A549 (cell line): ENCODE measurements around the gene TULP3. TPM values are rescaled to one million over a fixed set of nuclear protein-coding genes. Genes with fewer than 3 reads are reported as not detected.

Source experiments
- ATAC-seq, 2 experiments: fragments of 200-7000 bp in 1 of 2; fragments of >200 bp in 1 of 2; cut with Nextera tagmentation in 1 of 2; cut with Tn5 transposase in 1 of 2; 3 replicates each; pipeline versions ENCODE4 v1.8.0 to v1.9.1; 2018 to 2020; ENCODE audit warnings: mild to moderate bottlenecking in 1 of 2, moderate library complexity in 1 of 2
- CTCF ChIA-PET: fragments of 300-600 bp; sonication (Branson Sonifier 250); formaldehyde crosslinking; extraction: SDS; loops from one replicate; lab custom pipeline; 2021; ENCODE audit warnings: antibody characterized with exemption, inconsistent platforms; lab: Yijun Ruan, JAX
- POLR2A ChIA-PET: fragments of 350-600 bp; formaldehyde crosslinking; extraction: SDS; loops from one replicate; lab custom pipeline; 2021; ENCODE audit warnings: antibody characterized with exemption, inconsistent platforms; lab: Yijun Ruan, JAX
- DNase-seq, 2 experiments: peaks; one replicate each; pipeline versions ENCODE4 v3.0.0 to v3.0.0-alpha.2; 2011 to 2016; ENCODE audit warnings: low read depth in 1 of 2, low spot score in 1 of 2
- FAIRE-seq: peaks from 2 replicates; lab custom pipeline; 2011; peaks lifted over from hg19 to GRCh38; lab: Jason Lieb, UNC
- H3K27ac ChIP-seq, 2 experiments: fragments of >200 bp; sonication (Bioruptor Twin); formaldehyde crosslinking; 3 replicates each; pipeline ENCODE4 v1.5.1; 2016 to 2017
- H3K4me1 ChIP-seq: fragments of >200 bp; sonication (Bioruptor Twin); formaldehyde crosslinking; 3 replicates; pipeline ENCODE4 v1.6.1; 2016
- H3K4me2 ChIP-seq: fragments of >200 bp; sonication (Bioruptor Twin); formaldehyde crosslinking; 3 replicates; pipeline ENCODE4 v1.6.1; 2016
- H3K4me3 ChIP-seq: fragments of >200 bp; sonication (Bioruptor Twin); formaldehyde crosslinking; 3 replicates; pipeline ENCODE4 v1.5.1; 2016
- H3K9me3 ChIP-seq: fragments of >200 bp; sonication (Bioruptor Twin); formaldehyde crosslinking; 3 replicates; pipeline ENCODE4 v1.6.1; 2016
- ATOH8 ChIP-seq: fragments of 250-450 bp; sonication (Bioruptor Pico); IDR thresholded peaks from 2 replicates; pipeline ENCODE4 v1.5.0; 2020; ENCODE audit warnings: low read depth, mild to moderate bottlenecking, moderate library complexity
- BHLHE40 ChIP-seq: IDR thresholded peaks from 2 replicates; pipeline ENCODE4 v1.6.1; 2012; ENCODE audit warnings: low read depth, low read length, inconsistent platforms
- CBX2 ChIP-seq: fragments of 200-600 bp; sonication (generic); IDR thresholded peaks from 2 replicates; pipeline ENCODE4 v1.6.1; 2016; ENCODE audit warnings: low read depth, mild to moderate bottlenecking, borderline replicate concordance
- EHF ChIP-seq: fragments of 250-450 bp; sonication (Bioruptor Pico); IDR thresholded peaks from 2 replicates; pipeline ENCODE4 v1.5.0; 2020; ENCODE audit warnings: mild to moderate bottlenecking
- ELK1 ChIP-seq: fragments of 150-350 bp; IDR thresholded peaks from 2 replicates; pipeline ENCODE4 v1.6.1; 2014; ENCODE audit warnings: low read depth, mild to moderate bottlenecking, low read length
- ESRRA ChIP-seq: fragments of 150-350 bp; IDR thresholded peaks from 2 replicates; pipeline ENCODE4 v1.6.1; 2014; ENCODE audit warnings: mild to moderate bottlenecking, low read length, borderline replicate concordance
- GATA3 ChIP-seq: IDR thresholded peaks from 2 replicates; pipeline ENCODE4 v1.6.1; 2012; ENCODE audit warnings: borderline replicate concordance
- HDAC2 ChIP-seq: fragments of 200-600 bp; sonication (generic); IDR thresholded peaks from 2 replicates; pipeline ENCODE4 v1.6.1; 2016
- HES2 ChIP-seq: fragments of >200 bp; sonication (Bioruptor Twin); formaldehyde crosslinking; IDR thresholded peaks from 2 replicates; pipeline ENCODE4 v1.6.1; 2016
- HOXA7 ChIP-seq: fragments of 250-450 bp; sonication (Bioruptor Pico); IDR thresholded peaks from 2 replicates; pipeline ENCODE4 v1.5.0; 2020; ENCODE audit warnings: mild to moderate bottlenecking, moderate library complexity
- HOXB13 ChIP-seq: fragments of 250-450 bp; sonication (Bioruptor Pico); IDR thresholded peaks from 2 replicates; pipeline ENCODE4 v1.5.0; 2020; ENCODE audit warnings: low read depth, mild to moderate bottlenecking, moderate library complexity
- HOXB5 ChIP-seq: fragments of 250-450 bp; sonication (Bioruptor Pico); IDR thresholded peaks from 2 replicates; pipeline ENCODE4 v1.5.0; 2020; ENCODE audit warnings: mild to moderate bottlenecking, moderate library complexity
- JUNB ChIP-seq: fragments of >200 bp; sonication (Bioruptor Twin); formaldehyde crosslinking; IDR thresholded peaks from 2 replicates; pipeline ENCODE4 v1.6.1; 2016
- KDM1A ChIP-seq: fragments of 200-600 bp; sonication (generic); IDR thresholded peaks from 2 replicates; pipeline ENCODE4 v1.6.1; 2016; ENCODE audit warnings: low read depth, mild to moderate bottlenecking
- MAFK ChIP-seq: fragments of 450-650 bp; IDR thresholded peaks from 2 replicates; pipeline ENCODE4 v1.6.1; 2014; ENCODE audit not compliant: partially characterized antibody
- PBX3 ChIP-seq: IDR thresholded peaks from 2 replicates; pipeline ENCODE4 v1.6.1; 2012
- PHF8 ChIP-seq: fragments of 200-600 bp; sonication (generic); IDR thresholded peaks from 2 replicates; pipeline ENCODE4 v1.6.1; 2016; ENCODE audit warnings: low read depth, mild to moderate bottlenecking, antibody characterized with exemption, moderate library complexity, borderline replicate concordance
- POLR2A ChIP-seq: IDR thresholded peaks from 2 replicates; pipeline ENCODE4 v1.6.1; 2012; ENCODE audit warnings: mild to moderate bottlenecking, low read length
- RAD21 ChIP-seq, 2 experiments: fragments of >200 bp in 1 of 2; sonication (Bioruptor Twin) in 1 of 2; formaldehyde crosslinking in 1 of 2; IDR thresholded peaks in 1 of 2; conservative IDR thresholded peaks in 1 of 2; 2 replicates in 1 of 2; 3 replicates in 1 of 2; pipeline ENCODE4 v1.6.1; 2012 to 2018; ENCODE audit warnings: inconsistent platforms in 1 of 2
- RCOR1 ChIP-seq: fragments of 150-350 bp; IDR thresholded peaks from 2 replicates; pipeline ENCODE4 v1.6.1; 2014; ENCODE audit warnings: antibody characterized with exemption, low read length, low read depth
- REST ChIP-seq: fragments of 200-600 bp; sonication (generic); IDR thresholded peaks from 2 replicates; pipeline ENCODE4 v1.6.1; 2016; ENCODE audit warnings: antibody characterized with exemption, mild to moderate bottlenecking, moderate library complexity
- SMC3 ChIP-seq: fragments of >200 bp; sonication (Bioruptor Twin); formaldehyde crosslinking; IDR thresholded peaks from 3 replicates; pipeline ENCODE4 v1.6.1; 2018; ENCODE audit warnings: inconsistent platforms
- SREBF2 ChIP-seq: fragments of 450-650 bp; IDR thresholded peaks from 2 replicates; pipeline ENCODE4 v1.6.1; 2014; ENCODE audit warnings: mild to moderate bottlenecking, moderate library complexity
- TP53 ChIP-seq: fragments of 250-450 bp; sonication (Bioruptor Pico); IDR thresholded peaks from 2 replicates; pipeline ENCODE4 v1.5.0; 2021; ENCODE audit warnings: mild to moderate bottlenecking, moderate library complexity
- USF2 ChIP-seq: fragments of 450-650 bp; IDR thresholded peaks from 2 replicates; pipeline ENCODE4 v1.6.1; 2014; ENCODE audit warnings: antibody characterized with exemption
- ZFP36 ChIP-seq: fragments of 450-650 bp; IDR thresholded peaks from 2 replicates; pipeline ENCODE4 v1.6.1; 2014; ENCODE audit warnings: borderline replicate concordance; ENCODE audit not compliant: partially characterized antibody
- ZSCAN20 ChIP-seq: fragments of 250-450 bp; sonication (Bioruptor Pico); IDR thresholded peaks from 2 replicates; pipeline ENCODE4 v1.8.0; 2022; ENCODE audit warnings: mild to moderate bottlenecking, moderate library complexity
- WGBS: methylation state at CpG from one replicate; pipeline ENCODE4 v1.1.6; 2017; ENCODE audit errors: missing lambda C conversion rate; 5-methylcytosine and 5-hydroxymethylcytosine counted together
- polyA plus RNA-seq, 4 experiments: library from polyadenylated mRNA; depleted of rRNA in 3 of 4; stranded (reverse); fragments of >200 nt; fragmentation: RNase III in 1 of 4; extraction: RNeasy Plus Mini Kit Qiagen cat#74134 plus additional on column Dnase treatment in 1 of 4; gene quantifications; 2 replicates in 3 of 4; 3 replicates in 1 of 4; pipeline ENCODE4 v1.2.3, GENCODE V29; 2011 to 2017

Gene TULP3
- polyA plus RNA-seq, 2 of the 4 experiments (the other 2 are of a cell fraction): 19.6 to 32.9 TPM

- 85% methylated on average over 8 of the region's 8 CpGs for WGBS
- no peak for ATAC-seq
- FAIRE-seq: no peak
- Histone ChIP-seq H3K4me3 (no peak overlapping the region), H3K4me2 (no peak overlapping the region), H3K4me1 (no peaks in the 10 kb centered on the region), H3K9me3 (no peaks in the 10 kb centered on the region)
- CTCF ChIA-PET: interaction anchor here (0.6 to 1.6 kb wide), 2 partner anchors 9 to 104 kb away, joined by 3 to 4 read pairs; no protein-coding TSS in a partner anchor
- POLR2A ChIA-PET: no interaction called here
- no peak for DNase-seq
- no peak for TF ChIP-seq GATA3
- no peak for TF ChIP-seq PHF8
- no peak for TF ChIP-seq ELK1
- TF ChIP-seq MAFK: no peak
- TF ChIP-seq HOXB5 (CRISPR knock-in tag): no peak
- TF ChIP-seq RCOR1: no peak
- TF ChIP-seq SREBF2: no peak
- TF ChIP-seq ZSCAN20 (CRISPR knock-in tag): no peak
- no peak for TF ChIP-seq HES2
- TF ChIP-seq, all 56 proteins: peak for 0
- no peak overlapping the region for H3K27ac ChIP-seq
These were observed 50.8 kb downstream of the TULP3 start for GRCh38 chr12:2941524-2941923.

- ChIA-PET CTCF (interaction anchor here (0.6 to 4.8 kb wide), 40 partner anchors 9 to 331 kb away, joined by 3 to 70 read pairs (median 6); partner anchors contain the start of genes FOXM1, RHNO1 and TULP3), POLR2A (interaction anchor here (0.7 to 1.2 kb wide), 2 partner anchors 14 to 44 kb away, joined by 3 to 5 read pairs; no protein-coding TSS in a partner anchor)
- 38% methylated on average over 24 of the region's 24 CpGs for WGBS
- ATAC-seq (peak; percentile 91), DNase-seq (peak; percentile 52 to 66), FAIRE-seq (no peak)
- Histone ChIP-seq H3K27ac (peak overlapping the region; percentile 46 to 75), H3K4me2 (peak overlapping the region; percentile 78), H3K9me3 (no peaks in the 10 kb centered on the region), H3K4me3 (peak overlapping the region; percentile 42), H3K4me1 (no peaks in the 10 kb centered on the region)
- no peak for TF ChIP-seq PBX3
- TF ChIP-seq JUNB: no peak
- TF ChIP-seq ATOH8 (CRISPR knock-in tag): no peak
- no peak for TF ChIP-seq REST
- TF ChIP-seq BHLHE40: no peak
- no peak for TF ChIP-seq POLR2A
- peak; percentile 60 for TF ChIP-seq SMC3
- TF ChIP-seq CBX2: no peak
- no peak for TF ChIP-seq ZSCAN20 (CRISPR knock-in tag)
- no peak for TF ChIP-seq SREBF2
- TF ChIP-seq HES2: no peak
- TF ChIP-seq ESRRA: no peak
- no peak for TF ChIP-seq HOXA7 (CRISPR knock-in tag)
- TF ChIP-seq EHF (CRISPR knock-in tag): no peak
- TF ChIP-seq KDM1A: no peak
- TF ChIP-seq TP53 (CRISPR knock-in tag): no peak
- peak; percentile 57 for TF ChIP-seq USF2
- TF ChIP-seq ZFP36: no peak
- TF ChIP-seq ELK1: no peak
- no peak for TF ChIP-seq HDAC2
- no peak for TF ChIP-seq HOXB13 (CRISPR knock-in tag)
- peak; percentile 76 to 90 for TF ChIP-seq RAD21 (conservative IDR thresholded peaks at IDR 0.05 in 1 of 2, IDR thresholded peaks at IDR 0.05 in 1 of 2)
These were observed 53.8 kb downstream of the TULP3 start for GRCh38 chr12:2944401-2945047.
